ENCODE measurements around the gene TAF15. TPM values are rescaled to one million over a fixed set of nuclear protein-coding genes. Genes with fewer than 3 reads are reported as not detected.

TAF15 gene
- total RNA-seq, 2 experiments from 2014 or later = 65.9 to 256 TPM

DNA sequence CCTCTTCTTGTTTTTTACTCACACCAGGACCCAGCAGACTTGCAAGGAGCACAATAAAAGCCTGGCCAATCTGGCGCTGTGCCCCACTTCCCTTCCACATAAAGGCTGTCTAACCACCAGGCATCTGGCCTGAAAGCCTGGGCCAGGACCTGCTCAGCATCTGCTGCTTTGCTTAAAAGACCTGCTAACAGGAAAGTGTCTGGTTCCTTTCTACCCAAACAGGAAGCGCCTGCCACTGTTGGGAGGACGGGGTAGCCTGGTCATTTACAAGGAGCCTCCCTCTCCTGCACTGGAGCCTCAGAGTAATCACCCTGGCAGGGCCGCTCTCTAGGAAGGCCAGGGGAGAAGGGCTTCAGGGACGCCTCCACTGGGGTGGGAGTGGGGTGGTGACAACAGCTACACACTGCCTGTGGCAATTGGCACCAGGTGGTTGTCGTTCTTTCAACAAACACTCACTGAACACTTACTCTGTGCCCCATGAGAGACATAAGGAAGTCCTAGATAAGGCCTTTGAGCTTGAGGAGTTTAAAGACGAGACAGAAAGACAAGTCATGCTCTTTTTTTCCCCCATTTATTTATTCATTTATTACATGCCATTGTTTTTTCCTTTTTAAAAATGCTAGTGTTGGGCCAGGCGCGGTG, 7.6 kb upstream of the TAF15 start:
- intact Hi-C loops (cut with micrococcal nuclease; ENCODE audit: unreplicated experiment) = no loop called here
- Histone ChIP-seq H3K4me3 (ENCODE audit: low read depth, low read length, poor library complexity, severe bottlenecking) (no peak overlapping the region), H3K9me2 (ENCODE audit: insufficient read depth, low read length) (no peaks in the 10 kb centered on the region), H4K20me1 (ENCODE audit: insufficient read depth, low read length) (no peaks in the 10 kb centered on the region), H3K27ac (ENCODE audit: low read depth, low read length, poor library complexity, severe bottlenecking) (peak overlapping the region; percentile 32), H3K4me1 (ENCODE audit: insufficient read depth, low read length, poor library complexity, severe bottlenecking) (peaks cover 11% of the 10 kb centered on the region), H3K79me2 (ENCODE audit: insufficient read depth, low read depth, low read length) (no peaks in the 10 kb centered on the region), H2AFZ (ENCODE audit: low read length) (peak overlapping the region; percentile 85), H3K4me2 (ENCODE audit: low read length) (peak overlapping the region; percentile 45), H3K9me3 (ENCODE audit: low read length) (no peaks in the 10 kb centered on the region), H3K36me3 (ENCODE audit: insufficient read depth, low read length) (no peaks in the 10 kb centered on the region)
- BruUV-seq (replicated peaks) = no TSS peak
- TF ChIP-seq, protein P1, sequence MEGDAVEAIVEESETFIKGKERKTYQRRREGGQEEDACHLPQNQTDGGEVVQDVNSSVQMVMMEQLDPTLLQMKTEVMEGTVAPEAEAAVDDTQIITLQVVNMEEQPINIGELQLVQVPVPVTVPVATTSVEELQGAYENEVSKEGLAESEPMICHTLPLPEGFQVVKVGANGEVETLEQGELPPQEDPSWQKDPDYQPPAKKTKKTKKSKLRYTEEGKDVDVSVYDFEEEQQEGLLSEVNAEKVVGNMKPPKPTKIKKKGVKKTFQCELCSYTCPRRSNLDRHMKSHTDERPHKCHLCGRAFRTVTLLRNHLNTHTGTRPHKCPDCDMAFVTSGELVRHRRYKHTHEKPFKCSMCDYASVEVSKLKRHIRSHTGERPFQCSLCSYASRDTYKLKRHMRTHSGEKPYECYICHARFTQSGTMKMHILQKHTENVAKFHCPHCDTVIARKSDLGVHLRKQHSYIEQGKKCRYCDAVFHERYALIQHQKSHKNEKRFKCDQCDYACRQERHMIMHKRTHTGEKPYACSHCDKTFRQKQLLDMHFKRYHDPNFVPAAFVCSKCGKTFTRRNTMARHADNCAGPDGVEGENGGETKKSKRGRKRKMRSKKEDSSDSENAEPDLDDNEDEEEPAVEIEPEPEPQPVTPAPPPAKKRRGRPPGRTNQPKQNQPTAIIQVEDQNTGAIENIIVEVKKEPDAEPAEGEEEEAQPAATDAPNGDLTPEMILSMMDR (conservative IDR thresholded peaks at IDR 0.05; ENCODE audit: low read length) = no peak
- no peak for TF ChIP-seq EZH2phosphoT487 (IDR thresholded peaks at IDR 0.05; ENCODE audit: borderline replicate concordance, low read depth, low read length)
- ChIA-PET CTCF (ENCODE audit: unreplicated experiment) (no interaction called here), POLR2A (no interaction called here)
- peak; percentile 67 for DNase-seq (ENCODE audit: low spot score)

DNA sequence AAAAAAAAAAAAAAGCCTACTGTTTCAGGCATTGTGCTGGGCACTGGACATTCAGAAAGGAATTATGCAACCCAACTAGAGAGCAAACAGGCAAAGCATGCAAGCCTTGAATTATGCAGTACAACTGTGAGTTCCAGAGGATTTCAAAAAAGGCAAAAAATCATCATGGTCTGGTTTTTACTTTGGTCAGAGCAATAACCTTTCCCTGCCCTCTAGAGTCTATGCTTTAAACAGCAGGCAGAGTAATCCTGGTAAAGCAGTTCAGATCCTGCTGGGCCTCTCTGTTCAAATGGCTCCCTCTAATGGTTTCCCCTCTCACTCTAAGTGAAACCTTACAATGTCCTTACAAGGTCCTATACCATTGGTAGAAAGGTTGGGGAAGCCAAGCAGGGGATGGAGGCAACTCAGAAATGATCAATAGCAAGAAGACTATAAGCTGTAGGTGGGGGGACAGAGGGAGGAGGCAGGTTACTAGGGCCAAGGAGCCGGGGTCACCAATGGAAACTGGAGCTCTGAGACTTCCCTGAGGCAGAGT, 4.6 kb upstream of the TAF15 start:
- no TSS peak for BruUV-seq (replicated peaks)
- Histone ChIP-seq H3K4me2 (ENCODE audit: low read length) (no peak overlapping the region), H2AFZ (ENCODE audit: low read length) (peak overlapping the region; percentile 39; the same call in 1 of the 2 replicates), H3K27ac (ENCODE audit: low read depth, low read length, poor library complexity, severe bottlenecking) (no peak overlapping the region), H4K20me1 (ENCODE audit: insufficient read depth, low read length) (no peaks in the 10 kb centered on the region), H3K9me3 (ENCODE audit: low read length) (no peaks in the 10 kb centered on the region), H3K4me3 (ENCODE audit: low read depth, low read length, poor library complexity, severe bottlenecking) (no peak overlapping the region), H3K4me1 (ENCODE audit: insufficient read depth, low read length, poor library complexity, severe bottlenecking) (peaks cover 23% of the 10 kb centered on the region), H3K9me2 (ENCODE audit: insufficient read depth, low read length) (no peaks in the 10 kb centered on the region), H3K36me3 (ENCODE audit: insufficient read depth, low read length) (no peaks in the 10 kb centered on the region), H3K79me2 (ENCODE audit: insufficient read depth, low read depth, low read length) (peaks cover 4% of the 10 kb centered on the region)
- ChIA-PET CTCF (ENCODE audit: unreplicated experiment) (interaction anchor here (2.8 kb wide), 1 partner anchor 41 kb away, joined by 21 read pairs; no protein-coding TSS in a partner anchor), POLR2A (interaction anchor here (0.7 to 1.1 kb wide), 3 partner anchors 42 to 215 kb away, joined by 3 to 5 read pairs (median 3); no protein-coding TSS in a partner anchor)
- DNase-seq (ENCODE audit: low spot score) = peak; percentile 86
- intact Hi-C loops (cut with micrococcal nuclease; ENCODE audit: unreplicated experiment) = loop anchor here (1.0 to 5.0 kb wide), 3 partner anchors 40 to 217 kb away; partner anchors contain the start of gene AP2B1
- no peak for TF ChIP-seq EZH2phosphoT487 (IDR thresholded peaks at IDR 0.05; ENCODE audit: borderline replicate concordance, low read depth, low read length)
- TF ChIP-seq, protein P1 (conservative IDR thresholded peaks at IDR 0.05; ENCODE audit: low read length) = peak; percentile 96
